ENCODE results near the gene STRN.
A peak's percentile ranks its signal among the peaks of the same experiment; 100 is the strongest.
"Not testable (repeated sequence)": the region's sequence is repeated elsewhere in the genome, so short reads cannot be mapped to it uniquely, and the experiment has no call there.

Gene STRN, protein sequence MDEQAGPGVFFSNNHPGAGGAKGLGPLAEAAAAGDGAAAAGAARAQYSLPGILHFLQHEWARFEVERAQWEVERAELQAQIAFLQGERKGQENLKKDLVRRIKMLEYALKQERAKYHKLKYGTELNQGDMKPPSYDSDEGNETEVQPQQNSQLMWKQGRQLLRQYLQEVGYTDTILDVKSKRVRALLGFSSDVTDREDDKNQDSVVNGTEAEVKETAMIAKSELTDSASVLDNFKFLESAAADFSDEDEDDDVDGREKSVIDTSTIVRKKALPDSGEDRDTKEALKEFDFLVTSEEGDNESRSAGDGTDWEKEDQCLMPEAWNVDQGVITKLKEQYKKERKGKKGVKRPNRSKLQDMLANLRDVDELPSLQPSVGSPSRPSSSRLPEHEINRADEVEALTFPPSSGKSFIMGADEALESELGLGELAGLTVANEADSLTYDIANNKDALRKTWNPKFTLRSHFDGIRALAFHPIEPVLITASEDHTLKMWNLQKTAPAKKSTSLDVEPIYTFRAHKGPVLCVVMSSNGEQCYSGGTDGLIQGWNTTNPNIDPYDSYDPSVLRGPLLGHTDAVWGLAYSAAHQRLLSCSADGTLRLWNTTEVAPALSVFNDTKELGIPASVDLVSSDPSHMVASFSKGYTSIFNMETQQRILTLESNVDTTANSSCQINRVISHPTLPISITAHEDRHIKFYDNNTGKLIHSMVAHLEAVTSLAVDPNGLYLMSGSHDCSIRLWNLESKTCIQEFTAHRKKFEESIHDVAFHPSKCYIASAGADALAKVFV

GRCh38 chr2:36966370-36967235, at the start of gene STRN:
STRN (minus strand) TSS chr2:36966536; CDS start chr2:36966463, 73 bp downstream.
- peak in 1 of 2 experiments; percentile 83 for DNase-seq

- no peak for DNase-seq
These were observed 46.9 kb upstream of the STRN start for GRCh38 chr2:37013315-37013641.

DNA sequence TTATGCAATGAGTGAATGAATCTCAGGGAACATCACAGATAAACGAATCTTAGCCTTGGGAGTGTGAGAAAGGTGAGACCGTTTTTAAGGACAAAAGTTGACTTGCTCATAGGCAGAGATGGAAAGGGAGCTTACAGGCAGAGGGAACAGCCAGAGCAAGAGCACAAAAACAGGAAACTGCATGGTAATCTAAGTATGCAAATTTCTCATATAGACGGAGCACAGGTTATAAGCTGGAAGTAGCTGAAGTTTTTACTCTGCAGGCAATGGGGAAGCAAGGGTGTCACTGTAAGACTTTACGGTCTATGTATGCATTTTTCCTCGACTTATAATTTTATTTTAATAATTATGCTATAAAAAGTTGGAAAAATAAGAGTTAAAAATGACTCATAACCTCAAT, 44.8 kb upstream of the STRN start:
- DNase-seq = no peak

DNA sequence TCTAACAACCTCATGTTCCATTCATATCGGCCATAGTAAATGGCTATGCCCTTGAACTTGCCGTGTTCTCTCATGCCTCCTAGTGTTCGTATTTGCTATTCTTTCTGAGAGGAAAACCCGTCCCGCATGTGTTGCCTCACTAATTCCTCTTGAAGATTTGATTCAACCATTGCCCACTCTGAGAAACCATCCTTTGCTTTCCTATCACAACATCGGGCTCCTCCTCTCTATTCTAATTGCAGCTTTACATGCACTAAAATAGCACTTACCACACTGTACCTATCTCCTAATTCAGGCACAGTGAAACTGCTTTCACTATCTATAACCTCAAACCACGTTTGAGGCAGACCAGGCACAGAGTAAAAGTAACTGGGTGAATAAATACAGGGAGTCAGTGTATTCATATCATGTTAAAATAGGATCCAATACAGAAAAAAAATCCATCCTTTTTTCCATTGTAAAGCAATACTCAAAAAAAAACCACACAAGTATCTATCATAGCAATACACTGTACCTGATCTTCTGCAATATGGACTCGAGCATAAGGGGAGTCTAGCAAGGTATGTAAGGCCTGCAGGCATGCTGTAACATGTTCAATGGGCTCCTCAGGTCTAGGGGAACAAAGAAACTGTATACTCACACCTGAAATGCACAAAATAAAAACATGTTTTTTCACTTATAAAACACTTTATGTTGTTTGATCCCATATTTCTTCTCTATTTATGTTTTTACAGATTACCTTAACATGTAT, 39.0 kb upstream of the STRN start:
- DNase-seq = no peak

DNA sequence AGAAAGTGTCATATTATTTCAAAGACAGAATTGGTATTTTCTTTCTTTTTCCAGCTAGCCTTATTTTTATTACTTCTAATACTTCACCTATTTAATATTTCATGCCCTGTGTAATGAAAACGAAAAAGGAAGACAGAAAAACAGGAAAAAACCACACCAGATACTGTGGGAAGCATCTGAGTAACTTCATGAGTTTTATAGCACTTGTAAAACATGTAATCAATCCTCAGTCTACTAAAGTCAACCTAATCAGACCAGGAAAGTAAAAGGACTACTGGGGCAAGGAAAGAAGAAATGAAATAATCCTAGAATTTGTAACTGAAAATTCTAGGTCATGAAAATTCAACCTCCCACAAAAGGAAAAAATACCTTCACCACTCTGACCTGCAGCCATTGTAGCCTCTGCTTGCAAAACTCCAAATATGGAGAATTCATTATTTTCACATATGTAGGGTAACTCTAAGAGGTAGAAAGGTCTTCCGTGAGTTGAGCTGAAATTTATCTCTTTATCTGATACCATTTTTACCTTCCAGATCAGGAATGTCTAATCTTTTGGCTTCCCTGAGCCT, 34.7 kb upstream of the STRN start:
- DNase-seq = no peak

- no peak for DNase-seq
These were observed 34.0 kb upstream of the STRN start for GRCh38 chr2:37000318-37000717.

DNA sequence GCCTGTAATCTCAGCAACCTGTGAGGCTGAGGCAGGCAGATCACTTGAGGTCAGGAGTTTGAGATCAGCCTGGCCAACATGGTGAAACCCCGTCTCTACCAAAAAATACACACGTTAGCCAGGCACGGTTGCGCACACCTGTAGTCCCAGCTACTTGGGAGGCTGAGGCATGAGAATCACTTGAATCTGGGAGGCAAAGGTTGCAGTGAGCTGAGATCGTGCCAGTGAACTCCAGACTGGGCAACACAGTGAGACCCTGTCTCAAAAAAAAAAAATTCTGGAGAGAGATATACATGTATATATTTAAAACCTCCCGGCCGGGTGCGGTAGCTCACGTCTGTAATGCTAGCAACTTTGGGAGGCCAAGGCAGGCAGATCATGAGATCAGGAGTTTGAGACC, 33.1 kb upstream of the STRN start:
- DNase-seq = not testable (repeated sequence)

DNA sequence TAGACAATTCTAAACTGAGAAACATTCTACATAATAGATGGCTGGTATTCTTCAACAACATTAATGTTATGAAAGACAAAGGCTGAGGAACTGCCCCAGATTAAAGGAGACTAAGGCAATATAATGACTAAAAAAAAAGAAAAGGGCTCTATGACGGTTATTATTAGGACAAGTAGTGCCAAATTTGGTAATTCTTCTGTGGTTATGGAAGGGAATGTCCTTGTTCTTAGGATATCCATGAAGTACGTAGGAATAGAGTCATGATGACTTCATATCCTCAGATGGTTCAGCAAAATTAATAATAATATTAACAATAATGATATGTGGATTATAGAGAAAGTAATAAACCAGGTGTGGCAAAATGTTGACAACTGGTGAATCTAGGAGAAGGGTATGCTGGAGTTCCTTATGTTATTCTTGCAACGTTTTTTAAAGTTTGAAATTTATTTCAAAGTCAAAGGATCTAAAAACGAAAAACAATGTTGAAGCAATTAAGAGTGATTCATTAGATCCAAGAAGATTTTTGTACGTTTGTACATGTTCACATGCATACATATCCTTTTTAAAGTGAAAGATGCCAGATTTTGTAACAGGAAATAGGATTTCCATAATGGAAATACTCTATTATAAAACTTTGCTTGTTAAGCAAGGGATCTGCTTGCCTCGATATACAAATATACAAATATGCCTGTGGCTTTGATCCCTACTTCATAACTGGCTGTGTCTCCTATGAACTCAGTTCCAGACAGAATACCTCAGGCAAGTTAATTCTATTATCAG, 27.7 kb upstream of the STRN start:
- no peak for DNase-seq

- no peak for DNase-seq
These were observed 21.7 kb upstream of the STRN start for GRCh38 chr2:36988008-36988407.

DNA sequence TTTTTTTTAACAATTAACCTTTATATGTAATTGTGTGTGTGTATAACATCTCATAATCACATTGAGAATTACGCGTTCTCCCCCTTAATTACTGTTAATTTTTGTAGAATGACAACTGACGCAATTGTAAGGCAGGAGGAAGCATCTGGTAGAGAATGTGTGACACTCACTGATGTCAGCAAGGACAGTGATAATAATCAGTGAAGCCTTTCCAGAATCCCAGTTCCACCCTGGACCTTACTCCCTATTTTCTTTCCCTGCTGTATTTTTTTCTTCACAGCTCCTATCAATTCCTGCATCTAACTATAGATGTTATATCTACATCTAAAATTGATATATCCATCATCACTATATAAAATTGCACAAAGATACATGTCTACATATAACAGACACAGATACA, 16.1 kb upstream of the STRN start:
- no peak for DNase-seq

DNA sequence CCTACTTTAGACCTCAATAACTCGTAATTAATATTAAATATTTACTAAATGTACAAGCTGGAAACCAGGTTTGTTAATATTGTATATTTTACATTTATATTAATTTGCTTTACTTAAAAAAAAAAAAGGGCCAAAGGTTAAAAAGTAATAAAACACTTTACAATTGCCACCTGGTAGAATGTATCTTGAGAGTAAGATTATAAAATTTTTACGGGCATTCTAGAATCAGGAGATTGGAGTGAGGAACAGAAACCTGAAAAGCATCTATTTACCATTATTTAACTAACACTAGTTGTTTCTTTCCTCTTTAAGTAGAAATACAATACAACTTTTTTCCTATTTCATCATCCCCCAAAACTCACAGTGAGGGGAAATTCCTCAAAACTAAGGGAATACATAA, 15.6 kb upstream of the STRN start:
- DNase-seq = no peak

GRCh38 chr2:36979007-36979406, 12.7 kb upstream of the STRN start:
- not testable (repeated sequence) for DNase-seq

GRCh38 chr2:36976065-36976464, 9.7 kb upstream of the STRN start:
- DNase-seq = no peak

GRCh38 chr2:36975306-36975705, 9.0 kb upstream of the STRN start:
- no peak for DNase-seq

DNA sequence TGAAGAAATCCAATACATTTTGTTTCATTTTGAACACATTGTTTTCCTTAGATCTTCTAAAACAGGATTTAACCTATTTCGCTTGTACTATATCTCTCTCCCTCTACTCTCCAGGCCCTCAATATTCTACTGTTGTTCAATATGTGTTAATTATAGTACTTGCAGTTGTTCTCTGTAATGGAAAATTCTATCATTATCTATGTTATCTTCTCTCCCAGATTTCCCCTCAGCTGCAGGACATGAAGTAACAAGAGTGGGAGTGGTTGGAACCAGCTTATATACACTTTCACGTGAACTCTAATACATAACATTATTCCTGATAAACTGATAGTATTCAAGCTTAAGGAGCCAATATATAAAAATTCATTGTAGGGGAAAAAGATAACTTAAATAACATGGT, 7.0 kb upstream of the STRN start:
- no peak for DNase-seq

DNA sequence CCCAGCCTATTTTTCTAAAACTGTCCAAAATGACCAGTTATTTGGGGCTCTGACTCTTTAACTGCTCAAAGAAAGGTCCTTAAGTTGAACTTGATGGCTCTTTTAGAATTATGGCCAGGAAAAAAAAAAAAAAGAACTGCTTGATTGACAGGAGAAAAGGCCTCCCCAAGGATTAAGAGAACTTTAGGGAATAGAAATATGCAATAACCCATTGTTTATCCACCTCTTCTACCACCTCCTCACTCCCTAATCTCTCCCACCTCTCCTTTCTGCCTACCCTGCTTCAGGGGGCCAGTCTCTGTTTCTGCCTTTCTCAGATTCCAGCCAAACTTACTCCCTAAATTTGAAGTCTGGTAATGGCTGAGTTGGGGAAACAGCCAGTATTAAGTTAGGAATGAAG, 5.7 kb upstream of the STRN start:
- no peak for DNase-seq

- DNase-seq = no peak
These were observed 1.0 kb upstream of the STRN start for GRCh38 chr2:36967236-36967876.

DNA sequence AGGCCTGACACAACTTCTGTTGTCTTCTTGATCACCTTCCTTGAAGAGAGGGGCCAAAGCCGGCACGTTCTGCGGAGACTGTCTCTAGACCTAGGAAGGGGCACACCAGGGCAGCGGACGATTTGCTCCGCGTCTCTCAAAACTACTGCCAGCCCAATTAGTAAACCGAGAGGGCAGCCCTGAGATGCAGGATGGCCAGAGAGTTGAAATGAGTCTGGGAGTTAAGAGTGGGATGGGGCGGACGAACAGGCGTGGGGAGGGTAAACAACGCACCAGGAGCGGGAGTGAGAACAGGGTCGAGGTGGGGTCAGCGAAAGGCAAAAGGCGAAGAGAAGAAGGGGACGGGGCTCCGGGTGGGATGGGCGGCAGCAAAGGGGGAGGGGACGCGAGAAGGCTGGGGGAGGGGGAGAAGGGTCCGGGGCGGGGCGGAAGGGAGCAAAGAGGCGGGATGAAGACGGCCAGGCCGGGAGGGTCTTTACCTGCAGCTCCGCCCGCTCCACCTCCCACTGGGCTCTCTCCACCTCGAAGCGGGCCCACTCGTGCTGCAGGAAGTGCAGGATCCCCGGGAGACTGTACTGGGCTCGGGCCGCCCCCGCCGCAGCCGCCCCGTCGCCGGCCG, 476 bp downstream of the STRN start:
- DNase-seq = no peak

GRCh38 chr2:36965206-36965605, 1.1 kb downstream of the STRN start:
- DNase-seq = no peak

- DNase-seq = no peak
These were observed 1.8 kb downstream of the STRN start for GRCh38 chr2:36964496-36965058.

Data from cerebellar nuclear complex (tissue), 1 donor.